GM19035 (cell line): ENCODE results near the gene IFFO2.
"Not testable (repeated sequence)": the region's sequence is repeated elsewhere in the genome, so short reads cannot be mapped to it uniquely, and the experiment has no call there.

Experiments used
- ATAC-seq: cut with Tn5 transposase; IDR thresholded peaks from one replicate; pipeline ENCODE4 v1.9.1; 2021; ENCODE audit not compliant: unreplicated experiment

IFFO2 gene

GRCh38 chr1:18878538-18879214 lies 77.8 kb downstream of the IFFO2 start:
- ATAC-seq: no peak

- ATAC-seq: no peak
Measured at GRCh38 chr1:18877282-18877681, 79.2 kb downstream of the IFFO2 start.

DNA sequence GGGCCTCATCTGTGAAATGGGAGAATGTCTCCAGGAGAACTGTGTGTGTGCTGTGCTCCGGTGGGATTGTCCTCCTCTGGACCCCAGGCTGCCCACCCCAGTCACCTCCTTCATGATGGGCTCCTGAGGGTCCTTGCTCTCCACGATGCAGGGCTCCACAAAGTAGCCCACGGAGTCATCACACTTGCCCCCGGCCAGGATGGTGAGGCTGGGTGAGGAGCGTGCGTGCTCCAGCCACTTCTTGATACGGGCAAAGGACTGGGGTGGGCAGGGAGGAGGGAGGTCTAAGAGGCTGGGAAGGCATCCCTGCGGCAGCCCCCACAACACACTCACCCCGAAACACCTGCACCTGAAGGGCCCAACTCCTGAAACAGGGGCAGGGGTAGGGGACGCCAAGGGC lies 80.3 kb downstream of the IFFO2 start:
- no peak for ATAC-seq

- ATAC-seq: no peak
Measured at GRCh38 chr1:18875796-18876128, 80.7 kb downstream of the IFFO2 start.

GRCh38 chr1:18875107-18875795 lies 81.2 kb downstream of the IFFO2 start:
- no peak for ATAC-seq

- ATAC-seq: no peak
Measured at GRCh38 chr1:18874600-18874999, 81.9 kb downstream of the IFFO2 start.

DNA sequence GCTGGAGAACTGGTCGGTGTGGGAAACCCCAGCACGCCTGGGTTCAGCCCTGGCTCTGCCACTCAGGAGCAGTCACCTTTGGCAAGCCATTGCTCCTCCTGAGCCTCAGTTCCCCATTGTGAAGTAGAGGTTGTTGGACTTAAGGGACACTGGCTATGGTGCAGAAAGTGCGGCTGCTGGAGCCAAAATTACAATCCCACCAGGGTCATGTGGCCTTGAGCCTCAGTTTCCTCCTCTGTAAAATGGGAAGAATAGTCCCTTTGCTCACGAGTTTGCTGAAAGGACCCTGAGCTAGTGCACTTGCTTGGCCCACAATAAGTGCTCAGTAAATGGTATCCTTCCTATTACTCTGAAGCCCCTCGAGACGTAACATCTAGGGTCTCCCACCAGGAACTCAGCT lies 82.4 kb downstream of the IFFO2 start:
- ATAC-seq: no peak

DNA sequence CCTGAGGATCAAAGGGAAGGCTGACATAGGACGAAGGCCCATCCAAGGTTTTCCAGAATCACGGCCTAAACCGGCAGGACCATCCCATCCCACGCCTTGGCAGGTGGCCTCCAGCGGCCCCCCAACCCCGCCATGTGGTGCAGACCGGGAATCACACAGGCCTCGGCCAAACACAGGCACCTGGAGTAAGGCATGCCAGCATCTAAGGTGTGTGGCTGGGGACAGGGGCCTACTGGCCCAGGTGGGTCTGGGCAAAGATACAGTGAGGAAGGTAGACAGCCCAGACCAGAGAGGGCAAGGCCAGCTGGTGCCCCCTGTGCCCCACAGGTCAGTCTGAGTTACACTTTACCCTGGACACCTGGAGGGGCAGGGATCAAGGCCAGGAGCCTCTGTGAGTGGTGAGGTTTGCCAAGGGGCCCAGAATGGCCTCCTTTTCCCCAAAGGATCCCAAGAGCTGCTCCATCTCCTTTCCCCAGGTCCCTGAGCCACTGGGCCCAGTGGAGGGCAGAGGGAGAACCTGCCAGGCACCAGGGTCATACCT lies 84.3 kb downstream of the IFFO2 start:
- no peak for ATAC-seq

DNA sequence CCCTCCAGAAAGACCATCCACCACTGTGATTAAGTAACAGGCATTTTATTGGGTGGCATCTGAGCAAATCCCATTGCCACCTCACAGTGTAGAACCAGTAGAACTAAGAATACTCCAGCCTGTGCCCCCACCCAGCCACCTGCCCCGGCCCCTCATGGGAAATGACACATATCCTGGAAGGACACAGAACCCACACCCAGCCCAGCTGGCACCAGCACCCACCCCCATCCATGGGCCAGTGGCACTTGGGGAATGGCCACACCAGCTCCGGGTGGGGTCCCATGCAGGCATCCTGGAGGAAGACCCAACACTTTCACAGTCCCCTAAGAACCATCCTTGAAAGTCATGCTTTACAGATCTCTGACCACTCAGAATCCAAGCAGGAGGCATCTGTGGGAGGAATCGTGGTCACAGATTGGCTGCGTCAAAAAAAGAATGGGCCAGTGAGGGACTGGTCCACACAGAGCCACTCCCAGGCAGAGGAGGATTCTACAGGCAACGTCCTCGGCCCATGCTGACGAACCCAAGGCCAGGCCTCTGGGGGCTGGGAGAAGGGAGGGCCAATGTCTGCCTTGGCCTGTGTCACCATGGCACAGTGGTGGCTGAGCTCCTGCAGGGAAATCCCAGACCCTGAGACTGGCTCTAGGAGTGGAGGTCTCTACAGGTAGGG lies 84.9 kb downstream of the IFFO2 start:
- ATAC-seq: no peak

DNA sequence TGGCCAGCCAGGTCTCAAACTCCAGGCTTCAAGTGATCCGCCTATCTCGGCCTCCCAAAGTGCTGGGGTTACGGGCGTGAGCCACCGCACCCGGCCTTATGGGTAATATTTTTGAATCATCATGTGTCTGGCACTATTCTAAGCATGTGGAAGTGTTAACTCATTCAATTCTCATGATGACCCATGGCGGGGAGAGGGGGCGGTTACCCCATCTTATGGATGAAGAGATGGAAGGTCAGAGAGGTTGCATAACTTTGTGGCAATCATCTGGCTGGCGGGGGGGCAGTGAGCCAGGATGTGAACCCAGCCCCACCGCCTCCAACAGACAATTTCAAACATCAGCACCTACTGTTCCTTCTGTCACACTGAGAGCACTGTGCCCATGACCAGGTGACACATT lies 85.5 kb downstream of the IFFO2 start:
- no peak for ATAC-seq

DNA sequence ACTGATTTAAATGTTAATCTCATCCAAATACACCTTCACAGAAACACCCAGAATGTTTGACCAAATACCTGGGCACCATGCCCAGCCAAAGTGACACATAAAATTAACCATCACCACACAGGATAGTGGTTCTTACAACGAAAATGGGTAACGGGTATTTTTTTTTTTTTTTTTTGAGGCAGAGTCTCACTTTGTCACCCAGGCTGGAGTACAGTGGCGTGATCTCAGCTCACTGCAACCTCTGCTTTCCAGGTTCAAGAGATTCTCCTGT lies 85.9 kb downstream of the IFFO2 start:
- not testable (repeated sequence) for ATAC-seq

DNA sequence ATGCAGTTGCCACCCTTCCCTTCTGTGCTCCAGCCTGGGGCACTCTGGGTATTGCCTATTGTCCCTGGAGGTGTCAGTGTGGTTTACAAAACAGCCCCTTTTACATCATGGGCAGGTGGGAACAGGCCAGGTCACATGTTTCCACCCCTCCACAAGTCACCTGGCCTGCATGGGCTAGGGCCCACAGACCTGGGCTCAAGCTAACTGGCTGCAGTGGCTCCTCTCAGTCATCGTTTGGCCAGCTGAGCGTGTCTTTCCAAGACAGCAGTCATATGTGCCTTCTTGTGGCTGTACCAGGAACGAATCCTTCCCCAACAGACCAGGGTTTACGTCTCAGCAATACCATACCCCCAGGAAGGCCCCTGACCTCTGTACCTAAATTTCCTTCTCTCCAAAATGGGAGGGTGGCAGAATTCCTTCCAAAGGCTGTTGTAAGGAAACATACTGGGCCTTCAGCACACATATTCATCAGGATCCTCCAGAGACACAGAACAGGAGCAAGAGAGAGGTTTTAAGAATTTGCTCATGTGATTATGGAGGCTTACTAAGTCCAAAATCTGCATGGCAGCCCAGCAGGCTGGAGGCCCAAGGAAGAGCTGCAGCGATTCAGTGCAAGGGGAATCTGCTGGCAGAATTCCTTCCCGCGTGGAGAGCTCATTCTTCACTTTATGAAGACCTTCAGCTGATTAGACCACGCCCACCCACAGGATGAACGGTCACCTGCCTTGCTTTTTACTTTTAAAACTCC lies 86.5 kb downstream of the IFFO2 start:
- no peak for ATAC-seq

- no peak for ATAC-seq
Measured at GRCh38 chr1:18868801-18869424, 87.6 kb downstream of the IFFO2 start.

DNA sequence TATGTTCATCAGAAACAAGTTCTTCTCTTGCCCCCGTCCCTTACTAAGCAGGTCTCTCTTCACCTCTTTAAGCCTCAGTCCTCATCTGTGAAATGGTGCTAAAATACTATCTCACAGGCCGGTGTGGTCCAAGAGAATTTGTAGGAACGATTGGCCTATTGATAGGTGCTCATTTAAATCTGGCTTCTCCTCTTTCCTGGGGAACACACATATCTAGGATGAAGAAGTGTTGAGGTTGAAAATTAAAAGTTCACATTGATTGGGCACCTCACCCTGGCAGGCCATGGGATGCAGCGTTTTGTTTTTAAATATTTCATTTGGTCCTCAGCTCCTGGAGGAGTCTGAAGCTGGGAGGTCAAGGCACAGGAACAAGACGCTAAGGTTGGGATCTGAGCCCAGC lies 88.1 kb downstream of the IFFO2 start:
- ATAC-seq: no peak

DNA sequence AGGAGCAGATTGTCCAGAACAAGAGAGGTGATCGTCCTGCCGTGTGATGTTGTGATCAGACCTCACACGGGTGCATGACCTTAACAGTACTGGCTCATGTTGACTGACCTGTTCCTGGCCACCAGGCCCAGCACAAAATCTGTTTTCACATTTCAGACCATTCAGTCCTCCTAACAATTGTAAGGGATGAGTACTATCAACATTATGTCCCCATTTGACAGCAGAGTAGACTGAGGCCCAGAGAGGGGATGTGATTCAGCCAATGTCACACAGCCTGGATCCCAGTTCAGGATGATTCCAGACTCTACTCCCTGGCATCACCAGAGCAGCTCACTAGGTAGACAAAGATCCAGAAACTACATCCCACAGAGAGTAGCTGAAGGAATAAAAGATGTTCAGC lies 89.6 kb downstream of the IFFO2 start:
- ATAC-seq: no peak

GRCh38 chr1:18866314-18866713 lies 90.2 kb downstream of the IFFO2 start:
- ATAC-seq: no peak

DNA sequence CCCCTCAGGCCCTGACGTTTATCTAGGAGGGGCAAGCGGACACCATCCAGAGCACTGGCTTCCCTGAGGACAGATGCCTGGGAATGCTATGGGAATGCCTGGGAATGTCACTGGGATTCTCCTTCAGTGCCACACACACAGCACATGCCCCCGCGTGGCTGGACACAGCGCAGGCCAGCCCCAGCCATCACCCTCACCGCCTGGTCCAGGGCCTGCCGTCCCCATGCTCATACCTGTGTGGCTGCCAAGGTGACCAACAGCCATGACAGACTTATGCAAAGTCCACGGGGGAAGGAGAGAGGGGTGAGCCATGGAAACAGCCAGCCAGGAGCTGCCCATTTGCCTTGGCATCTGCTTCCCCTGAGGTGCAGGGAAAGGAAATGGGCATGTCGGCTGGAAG lies 91.3 kb downstream of the IFFO2 start:
- no peak for ATAC-seq

- no peak for ATAC-seq
Measured at GRCh38 chr1:18861590-18861989, 94.9 kb downstream of the IFFO2 start.

DNA sequence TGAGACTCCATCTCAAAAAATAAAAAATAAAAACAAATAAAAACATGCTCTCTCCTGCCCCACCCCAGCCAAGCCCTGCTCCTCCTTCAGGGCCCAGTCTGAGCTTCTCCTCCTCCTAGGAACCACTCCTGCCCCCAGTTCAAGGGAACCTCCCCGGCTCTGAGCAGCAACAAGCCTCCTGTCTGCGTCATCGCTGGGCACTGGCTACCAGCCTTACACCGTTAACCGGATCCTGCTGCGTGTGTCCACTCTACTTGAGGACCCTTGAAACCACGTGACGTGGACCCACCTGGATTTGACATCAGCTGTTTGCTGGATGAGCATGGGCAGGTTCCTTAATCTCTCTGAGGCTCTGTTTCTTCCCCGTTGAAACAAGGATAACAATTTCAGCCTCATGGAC lies 95.4 kb downstream of the IFFO2 start:
- no peak for ATAC-seq

DNA sequence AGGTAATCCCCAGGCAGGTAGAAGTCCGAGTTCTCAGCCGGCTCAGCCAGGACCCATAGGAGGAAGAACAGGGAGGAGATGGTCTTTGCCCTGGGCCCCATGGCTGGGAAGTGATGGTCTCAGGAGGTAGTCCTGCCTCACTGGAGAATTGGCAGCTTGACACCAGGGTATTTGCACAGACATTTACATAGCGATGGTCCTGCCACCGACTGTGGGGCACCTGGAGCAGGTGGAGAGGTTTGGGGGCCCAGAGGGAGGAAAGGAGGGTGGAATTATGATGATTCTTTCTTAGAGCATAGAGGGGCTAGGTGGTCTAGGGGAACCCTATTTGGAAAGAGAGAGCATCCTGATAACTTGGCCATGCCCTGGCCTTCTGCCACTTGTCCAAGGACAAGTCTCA lies 96.9 kb downstream of the IFFO2 start, which contains the start of gene TAS1R2:
TSS of gene TAS1R2 (minus strand) at position 101 of the 400 bp plus-strand sequence. CDS start at position 101, 0 bp downstream.
- no peak for ATAC-seq

DNA sequence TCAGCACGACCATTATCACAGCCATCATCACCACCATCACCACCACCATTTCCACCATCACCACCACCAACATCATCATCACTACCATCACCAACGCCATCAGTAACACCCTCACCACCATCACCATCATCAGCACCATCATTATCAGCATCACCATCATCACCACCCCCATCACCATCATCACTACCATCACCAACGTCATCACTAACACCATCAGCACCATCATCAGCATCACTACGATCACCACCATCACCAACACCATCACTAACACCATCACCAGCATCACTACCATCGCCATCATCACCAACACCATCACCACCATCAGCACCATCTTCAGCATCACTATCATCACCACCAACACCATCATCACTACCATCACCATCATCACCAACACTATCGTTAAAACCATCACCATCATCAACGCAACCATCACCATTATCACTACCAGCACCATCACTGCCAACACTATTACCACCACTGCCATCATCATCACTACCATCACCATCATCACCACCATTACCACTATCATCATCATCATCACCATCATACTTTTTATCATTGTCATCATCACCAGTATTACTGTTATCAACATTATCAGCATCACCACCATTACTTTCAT lies 98.3 kb downstream of the IFFO2 start:
- no peak for ATAC-seq
